Measurements from ENCODE around the gene HOXA11.

DNA sequence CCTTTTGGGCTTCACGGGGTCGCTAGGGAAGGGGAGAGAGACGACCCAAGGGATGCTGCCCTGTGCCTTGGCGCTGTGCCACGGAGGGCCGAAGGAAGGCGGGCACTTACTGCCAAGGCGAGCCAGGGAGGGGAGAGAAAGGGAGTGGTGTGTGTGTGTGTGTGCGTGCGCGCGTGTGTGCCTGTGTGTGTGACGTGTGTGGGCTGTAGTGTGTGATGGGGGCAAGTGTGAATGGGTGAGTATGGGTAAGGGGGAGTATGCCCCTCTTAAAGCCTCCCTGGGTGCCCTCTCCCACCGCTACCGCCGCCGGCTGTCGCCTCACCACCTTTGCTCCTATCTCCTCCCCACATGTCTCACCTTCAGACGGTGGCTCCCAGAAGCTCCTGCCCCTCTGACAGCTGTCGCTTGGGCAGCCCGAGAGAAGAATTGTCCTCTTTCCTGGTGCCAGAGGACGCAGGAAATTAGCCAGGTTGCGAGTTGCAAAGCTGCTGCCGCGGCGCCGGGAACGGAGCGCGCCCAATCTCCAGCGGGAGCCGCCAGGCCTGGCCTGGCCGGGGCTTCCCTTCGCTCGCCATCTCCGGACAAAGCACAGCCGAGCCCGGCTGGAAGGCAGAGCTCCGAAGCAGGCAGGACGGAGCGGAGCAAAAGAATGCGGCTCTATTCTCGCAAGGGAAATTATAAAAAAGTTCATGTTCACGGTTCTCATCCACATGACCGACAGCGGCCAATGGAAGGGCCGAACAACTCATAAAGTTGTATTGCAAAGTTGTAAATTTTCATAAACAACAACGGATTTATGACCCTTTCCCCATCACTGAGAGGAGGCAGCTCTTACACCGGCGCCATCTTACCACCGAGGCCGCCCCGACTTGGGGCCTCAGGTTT lies 32.9 kb downstream of the HOXA11 start, which contains the start of gene HOXA3:
- TF ChIP-seq, protein P1, sequence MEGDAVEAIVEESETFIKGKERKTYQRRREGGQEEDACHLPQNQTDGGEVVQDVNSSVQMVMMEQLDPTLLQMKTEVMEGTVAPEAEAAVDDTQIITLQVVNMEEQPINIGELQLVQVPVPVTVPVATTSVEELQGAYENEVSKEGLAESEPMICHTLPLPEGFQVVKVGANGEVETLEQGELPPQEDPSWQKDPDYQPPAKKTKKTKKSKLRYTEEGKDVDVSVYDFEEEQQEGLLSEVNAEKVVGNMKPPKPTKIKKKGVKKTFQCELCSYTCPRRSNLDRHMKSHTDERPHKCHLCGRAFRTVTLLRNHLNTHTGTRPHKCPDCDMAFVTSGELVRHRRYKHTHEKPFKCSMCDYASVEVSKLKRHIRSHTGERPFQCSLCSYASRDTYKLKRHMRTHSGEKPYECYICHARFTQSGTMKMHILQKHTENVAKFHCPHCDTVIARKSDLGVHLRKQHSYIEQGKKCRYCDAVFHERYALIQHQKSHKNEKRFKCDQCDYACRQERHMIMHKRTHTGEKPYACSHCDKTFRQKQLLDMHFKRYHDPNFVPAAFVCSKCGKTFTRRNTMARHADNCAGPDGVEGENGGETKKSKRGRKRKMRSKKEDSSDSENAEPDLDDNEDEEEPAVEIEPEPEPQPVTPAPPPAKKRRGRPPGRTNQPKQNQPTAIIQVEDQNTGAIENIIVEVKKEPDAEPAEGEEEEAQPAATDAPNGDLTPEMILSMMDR (IDR thresholded peaks at IDR 0.05), result no peak
- TF ChIP-seq POLR2A (IDR thresholded peaks at IDR 0.05), result no peak
